ENCODE results near the gene RBMS3.
"Not testable (repeated sequence)": the region's sequence is repeated elsewhere in the genome, so short reads cannot be mapped to it uniquely, and the experiment has no call there.

The RBMS3 gene

DNA sequence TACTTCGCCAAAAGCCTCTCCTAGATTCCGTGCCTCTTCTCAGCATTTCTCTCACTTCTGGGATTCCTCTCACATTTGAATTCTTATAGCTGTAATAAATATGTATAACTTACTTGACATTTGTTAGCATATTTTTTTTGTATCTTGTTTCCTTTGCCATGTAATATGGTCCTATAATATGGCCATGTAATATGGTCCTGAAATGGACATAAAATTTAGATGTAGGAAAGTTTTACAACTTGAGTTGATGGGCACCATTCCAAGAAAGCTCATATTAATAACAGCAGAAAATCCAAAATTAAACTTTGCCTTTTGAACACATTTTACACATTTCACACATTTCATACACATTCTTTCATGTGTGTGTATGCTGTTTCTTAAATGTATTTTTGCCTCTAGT, 480.6 kb downstream of the RBMS3 start:
- in situ Hi-C loops (cut with MboI; ENCODE audit: low pct_unique_long_range_greater_than_20kb, low sequenced_read_pairs) = no loop called here
- no peak for DNase-seq

DNA sequence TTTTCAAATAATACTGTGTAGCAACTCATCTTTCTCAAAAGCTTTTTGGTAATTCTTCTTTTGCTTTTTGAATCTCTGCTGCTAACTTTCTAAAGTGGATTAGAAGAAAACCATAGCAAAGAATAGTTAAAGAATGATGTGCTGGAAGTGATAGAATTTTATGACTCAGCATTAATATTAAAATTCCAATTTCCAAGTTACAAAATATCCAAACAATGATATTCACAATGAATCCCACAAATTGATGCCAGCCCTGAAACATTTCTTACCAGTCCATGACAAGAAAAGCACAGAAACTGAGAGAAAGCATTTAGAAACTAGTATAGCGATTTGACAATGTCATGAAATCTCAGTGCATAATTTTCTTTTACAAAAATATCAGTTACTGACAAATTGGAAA, 482.2 kb downstream of the RBMS3 start:
- in situ Hi-C loops (cut with MboI; ENCODE audit: low pct_unique_long_range_greater_than_20kb, low sequenced_read_pairs) = no loop called here
- no peak for DNase-seq

DNA sequence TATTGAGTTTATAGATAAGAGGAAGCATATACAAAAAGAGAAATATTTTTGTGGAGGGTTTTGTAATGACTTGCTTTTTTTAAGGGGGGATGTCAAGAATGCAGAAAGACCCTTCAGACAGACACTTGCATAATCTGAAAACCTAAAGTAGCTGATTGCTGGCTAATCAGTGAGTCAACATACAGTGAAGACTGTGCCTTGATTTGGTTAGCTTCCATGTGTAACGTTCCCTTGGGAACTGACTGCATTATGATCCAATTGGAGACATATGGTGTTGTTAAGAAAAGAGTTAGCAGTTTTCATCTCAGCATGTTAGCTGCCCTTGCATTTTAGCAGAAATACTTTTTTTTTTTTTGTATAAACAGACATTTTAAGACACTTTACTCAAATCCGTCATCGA, 483.2 kb downstream of the RBMS3 start:
- in situ Hi-C loops (cut with MboI; ENCODE audit: low pct_unique_long_range_greater_than_20kb, low sequenced_read_pairs) = no loop called here
- DNase-seq = no peak

DNA sequence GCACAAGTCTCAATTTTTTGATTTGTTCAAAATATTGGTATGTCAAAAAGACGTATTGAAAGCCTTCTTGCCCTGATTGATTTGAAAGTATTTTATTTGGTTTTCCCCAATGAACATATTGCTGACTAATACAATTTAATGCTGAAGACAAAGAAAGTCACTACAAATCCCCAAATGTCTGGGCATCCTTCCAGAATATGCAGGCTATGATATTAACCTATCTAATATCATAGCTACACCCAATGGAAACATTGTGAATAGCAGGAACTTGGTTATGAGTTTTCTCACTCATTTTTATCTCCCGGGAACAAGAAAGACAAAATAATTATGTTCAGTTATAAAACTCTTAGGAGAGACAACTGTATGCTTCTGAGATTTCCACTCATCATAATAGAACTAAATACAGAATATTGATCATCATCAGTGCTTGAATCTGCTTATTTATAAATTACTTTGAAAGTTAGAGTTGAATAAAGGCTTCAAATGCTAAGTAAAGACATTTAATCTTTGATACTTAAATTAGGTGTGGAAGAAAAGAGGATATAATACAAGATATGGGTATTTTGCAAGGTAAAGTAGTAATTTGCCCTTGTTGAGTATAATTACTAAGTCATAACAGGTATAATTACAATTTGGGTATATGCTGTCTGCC, 483.9 kb downstream of the RBMS3 start:
- in situ Hi-C loops (cut with MboI; ENCODE audit: low pct_unique_long_range_greater_than_20kb, low sequenced_read_pairs) = no loop called here
- no peak for DNase-seq

DNA sequence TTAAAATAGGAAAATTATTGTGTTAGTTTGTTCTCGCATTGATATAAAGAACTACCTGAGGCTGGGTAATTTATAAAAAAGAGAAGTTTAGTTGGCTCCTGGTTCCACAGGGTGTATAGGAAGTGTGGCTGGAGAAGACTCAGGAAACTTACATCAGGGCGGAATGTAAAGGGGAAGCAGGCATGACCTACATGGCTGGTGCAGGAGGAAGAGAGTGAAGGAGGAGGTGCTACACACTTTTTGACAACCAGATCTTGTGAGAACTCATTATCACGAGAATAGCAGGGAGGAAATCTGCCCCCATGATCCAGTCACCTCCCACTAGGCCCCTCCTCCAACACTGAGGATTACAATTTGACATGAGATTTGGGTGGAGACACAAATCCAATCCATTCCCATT, 490.7 kb downstream of the RBMS3 start:
- DNase-seq = peak; percentile 12
- in situ Hi-C loops (cut with MboI; ENCODE audit: low pct_unique_long_range_greater_than_20kb, low sequenced_read_pairs) = no loop called here

DNA sequence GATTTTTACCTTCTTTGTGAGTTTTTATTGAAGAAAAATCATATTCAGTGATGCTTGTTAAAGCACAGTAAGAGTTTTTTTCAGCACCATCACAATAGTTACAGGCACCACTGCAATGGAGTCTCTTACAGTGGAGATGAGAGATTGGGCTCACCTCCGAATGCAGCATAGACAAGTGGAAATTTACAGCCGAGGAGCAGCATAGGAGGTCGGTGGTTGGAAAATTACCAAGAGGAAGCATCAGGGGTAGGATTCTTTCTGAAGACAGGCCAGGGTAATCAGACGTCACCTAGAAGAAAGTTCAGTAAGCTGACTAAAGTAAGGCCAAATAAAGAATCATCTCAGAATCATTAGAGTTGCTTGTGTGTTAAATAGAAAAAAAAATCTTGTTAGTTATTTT, 491.6 kb downstream of the RBMS3 start:
- no peak for DNase-seq
- in situ Hi-C loops (cut with MboI; ENCODE audit: low pct_unique_long_range_greater_than_20kb, low sequenced_read_pairs) = no loop called here

DNA sequence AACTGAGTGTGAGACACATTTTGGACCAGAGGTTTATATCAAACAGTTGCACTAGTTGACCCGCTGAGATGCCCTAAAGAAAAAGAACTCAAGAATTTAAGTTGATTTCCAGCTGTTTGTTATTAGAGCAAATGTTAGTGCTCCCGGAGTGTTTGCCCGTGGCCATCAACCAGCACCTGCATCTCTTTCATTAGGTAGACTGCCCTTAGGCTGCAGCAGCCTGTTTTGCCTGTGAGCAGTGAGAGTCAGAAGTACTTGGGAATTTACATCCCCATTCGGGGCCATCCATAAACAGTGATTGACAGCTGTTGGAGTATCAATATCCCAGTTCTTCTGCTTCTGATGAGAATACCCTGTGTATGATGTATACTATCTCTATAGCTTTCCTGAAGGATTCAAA, 492.6 kb downstream of the RBMS3 start:
- DNase-seq = no peak

DNA sequence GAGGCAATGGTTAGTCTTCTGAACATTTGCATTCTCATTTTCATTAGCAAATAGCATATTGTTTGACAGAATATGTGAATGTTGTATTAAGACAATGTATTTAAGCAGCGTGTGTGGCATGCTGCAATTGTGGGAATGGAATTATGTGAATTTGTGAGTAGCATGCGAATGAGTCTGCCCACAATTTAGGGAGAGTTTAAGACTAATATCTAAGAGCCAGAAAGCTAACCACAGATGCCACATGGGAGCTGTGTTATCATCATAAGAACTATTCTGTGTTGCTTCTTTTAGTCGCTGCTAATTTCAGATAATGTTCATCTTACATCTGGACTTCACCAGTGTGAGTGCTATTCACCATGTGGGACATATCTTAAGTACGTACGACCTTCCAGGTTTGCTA, 494.5 kb downstream of the RBMS3 start:
- in situ Hi-C loops (cut with MboI; ENCODE audit: low pct_unique_long_range_greater_than_20kb, low sequenced_read_pairs) = no loop called here
- DNase-seq = no peak

More for the DNA sequence above, 492.6 kb downstream of the RBMS3 start:
- in situ Hi-C loops (cut with MboI; ENCODE audit: low pct_unique_long_range_greater_than_20kb, low sequenced_read_pairs) = no loop called here

DNA sequence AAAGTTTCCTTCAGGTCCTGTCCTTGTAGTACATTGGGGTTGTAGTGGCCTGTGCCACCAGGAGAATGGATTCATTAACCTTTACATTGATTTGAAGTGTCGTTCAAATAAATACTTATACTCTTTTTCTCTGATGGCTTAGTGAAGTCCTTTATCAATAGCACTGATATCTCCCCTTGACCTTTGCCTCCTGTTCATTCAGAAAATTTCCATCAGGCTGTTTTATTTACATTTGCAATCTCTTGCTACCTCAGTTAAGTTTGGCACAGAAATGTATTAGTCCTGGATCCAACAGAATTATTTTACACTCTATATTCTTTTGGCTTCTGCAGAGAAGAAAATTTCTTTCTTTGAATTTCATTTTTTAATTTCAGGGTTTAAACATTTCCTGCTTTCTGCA, 497.0 kb downstream of the RBMS3 start:
- no peak for DNase-seq
- in situ Hi-C loops (cut with MboI; ENCODE audit: low pct_unique_long_range_greater_than_20kb, low sequenced_read_pairs) = no loop called here

DNA sequence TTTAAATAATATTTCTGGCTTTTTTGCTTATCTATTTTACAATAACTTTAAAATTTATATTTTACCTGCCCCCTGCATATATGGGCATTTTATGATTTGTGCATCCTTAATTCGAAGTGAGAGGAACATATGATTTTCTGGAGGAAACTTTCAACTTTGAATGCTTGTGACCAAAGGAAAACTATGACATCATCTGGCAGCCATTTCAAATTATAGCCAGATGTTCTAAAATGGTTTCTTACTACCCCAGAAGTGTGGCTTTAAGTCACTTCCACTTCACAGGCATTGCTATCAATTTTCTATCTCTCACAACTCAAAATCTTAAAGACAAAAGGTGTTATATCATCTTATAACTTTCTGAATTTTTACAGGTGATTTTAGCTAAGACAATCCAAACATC, 508.8 kb downstream of the RBMS3 start:
- in situ Hi-C loops (cut with MboI; ENCODE audit: low pct_unique_long_range_greater_than_20kb, low sequenced_read_pairs) = no loop called here

DNA sequence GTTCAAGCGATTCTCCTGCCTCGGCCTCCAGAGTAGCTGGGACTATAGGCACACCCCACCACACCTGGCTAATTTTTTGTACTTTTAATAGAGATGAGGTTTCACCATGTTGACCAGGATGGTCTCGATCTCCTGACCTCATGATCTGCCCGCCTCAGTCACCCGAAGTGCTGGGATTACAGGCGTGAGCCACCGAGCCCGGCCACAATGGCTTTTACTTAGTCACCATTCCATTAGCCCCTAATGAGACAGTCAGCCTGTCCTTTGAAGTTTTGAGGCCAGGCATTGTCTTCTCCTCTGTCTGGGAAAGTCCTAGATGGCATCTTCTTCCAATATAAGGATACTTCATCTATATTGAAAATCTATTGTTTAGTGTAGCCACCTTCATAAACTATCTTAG, 515.9 kb downstream of the RBMS3 start:
- no peak for DNase-seq
- in situ Hi-C loops (cut with MboI; ENCODE audit: low pct_unique_long_range_greater_than_20kb, low sequenced_read_pairs) = no loop called here

More for the DNA sequence above, 508.8 kb downstream of the RBMS3 start:
- no peak for DNase-seq

DNA sequence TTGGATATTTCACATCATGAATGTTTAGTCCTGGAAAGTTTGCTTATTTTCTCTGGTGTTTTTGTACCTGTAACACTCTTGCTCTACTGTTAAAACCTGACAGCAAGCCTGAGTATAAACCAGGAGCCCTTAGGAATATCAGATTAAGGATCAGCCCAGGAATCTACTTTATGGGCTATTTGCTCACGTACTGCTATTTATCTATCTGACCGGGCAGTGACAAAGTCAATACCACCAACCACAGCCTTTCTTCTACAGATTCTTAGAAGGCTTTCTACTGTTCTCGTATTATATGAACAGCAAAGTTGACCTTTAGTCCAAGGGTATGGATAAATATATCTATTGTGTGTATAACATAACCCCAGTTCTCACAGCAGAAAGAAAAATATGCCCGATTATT, 521.2 kb downstream of the RBMS3 start:
- no peak for DNase-seq
- in situ Hi-C loops (cut with MboI; ENCODE audit: low pct_unique_long_range_greater_than_20kb, low sequenced_read_pairs) = no loop called here

DNA sequence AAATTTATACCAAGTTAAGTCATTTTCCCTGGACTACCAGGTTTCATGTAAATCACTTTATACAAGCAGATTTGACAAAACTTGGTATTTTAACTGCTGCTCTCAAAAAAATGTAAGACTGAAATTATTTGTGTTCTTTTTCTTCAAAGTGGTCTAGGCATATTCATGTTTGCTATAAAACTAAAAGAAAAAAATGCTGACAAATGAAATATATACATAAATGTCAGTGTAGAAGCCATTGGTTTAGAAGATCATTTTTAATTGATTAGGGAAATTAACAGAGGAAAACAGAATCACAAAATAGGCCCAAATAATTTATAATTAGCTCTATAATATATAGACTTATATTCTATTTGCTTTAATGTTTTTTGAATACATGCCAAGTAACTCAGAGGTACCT, 523.2 kb downstream of the RBMS3 start:
- in situ Hi-C loops (cut with MboI; ENCODE audit: low pct_unique_long_range_greater_than_20kb, low sequenced_read_pairs) = no loop called here

DNA sequence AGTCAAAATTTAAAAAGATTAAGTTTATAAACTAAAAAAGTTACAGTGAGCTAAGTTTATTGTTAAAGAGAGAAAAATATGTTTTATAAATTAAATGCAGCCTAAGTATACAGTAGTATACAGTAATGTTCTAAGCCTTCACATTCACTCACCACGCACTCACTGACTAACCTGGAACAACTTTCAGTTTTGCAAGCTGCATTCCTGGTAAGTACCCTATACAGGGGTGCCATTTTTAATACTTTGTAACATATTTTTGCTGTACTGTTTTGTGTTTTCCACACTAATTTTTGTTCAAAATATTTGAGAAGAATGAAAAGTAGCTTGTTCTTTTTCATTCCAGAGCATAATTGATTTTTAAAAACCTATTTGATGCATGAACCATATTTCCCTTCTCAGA, 524.9 kb downstream of the RBMS3 start:
- in situ Hi-C loops (cut with MboI; ENCODE audit: low pct_unique_long_range_greater_than_20kb, low sequenced_read_pairs) = no loop called here
- DNase-seq = no peak

More for the DNA sequence above, 523.2 kb downstream of the RBMS3 start:
- DNase-seq = no peak

DNA sequence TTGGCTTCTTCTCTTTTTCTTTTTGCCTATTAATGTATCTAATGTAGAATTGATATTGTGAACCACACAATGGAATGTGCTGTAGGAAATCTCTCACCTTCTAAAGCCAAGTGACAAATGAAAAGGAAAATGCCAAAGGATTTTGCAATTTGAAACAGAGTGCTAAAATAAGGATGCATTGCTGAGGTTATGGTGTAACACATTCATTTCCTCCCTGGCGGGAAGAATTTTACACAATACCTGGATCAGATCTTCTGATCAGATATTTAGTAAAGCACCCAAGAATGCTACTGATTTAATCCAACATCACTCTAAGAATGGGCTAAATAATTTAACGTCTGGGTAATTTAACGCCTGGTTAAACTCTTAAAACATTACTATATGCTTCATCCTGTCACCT, 527.5 kb downstream of the RBMS3 start:
- in situ Hi-C loops (cut with MboI; ENCODE audit: low pct_unique_long_range_greater_than_20kb, low sequenced_read_pairs); DNase-seq: not testable (repeated sequence)

DNA sequence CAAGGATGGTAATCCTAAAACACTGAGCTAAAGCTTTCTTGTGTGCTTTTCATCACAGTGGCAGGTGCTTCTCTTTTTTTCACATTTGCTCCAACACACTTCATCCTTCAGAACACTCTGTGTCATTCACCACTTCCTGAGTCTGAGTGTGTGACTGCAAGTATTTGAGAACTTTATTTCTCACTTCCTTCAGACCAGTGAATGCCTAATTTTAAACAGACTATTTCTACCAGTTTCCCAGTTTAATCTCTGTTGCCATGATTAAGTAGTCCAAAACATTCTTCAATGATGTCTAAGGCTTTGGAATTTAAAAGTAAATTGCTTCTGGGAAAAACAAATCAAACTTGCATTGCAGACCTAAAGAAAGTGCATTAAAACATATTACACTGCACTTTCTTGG, 541.2 kb downstream of the RBMS3 start:
- in situ Hi-C loops (cut with MboI; ENCODE audit: low pct_unique_long_range_greater_than_20kb, low sequenced_read_pairs) = no loop called here
- DNase-seq = no peak

DNA sequence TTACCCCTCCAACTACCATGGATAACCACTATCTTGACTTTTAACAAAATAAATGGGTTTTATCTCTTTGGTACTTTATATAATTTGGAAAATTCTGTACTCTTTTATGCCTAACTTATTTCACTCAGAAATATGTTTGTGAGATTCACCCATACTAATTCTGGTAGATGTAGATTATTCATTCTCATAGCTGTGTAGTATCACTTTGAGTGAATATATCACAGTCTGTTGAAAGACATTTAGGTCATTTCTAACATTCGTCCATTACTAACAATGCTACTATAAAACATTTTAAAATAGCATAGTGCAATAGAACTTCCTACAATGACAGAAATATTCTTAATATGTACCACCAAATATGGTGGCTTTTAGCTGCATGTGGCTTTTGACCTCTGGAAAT, 542.4 kb downstream of the RBMS3 start:
- DNase-seq = no peak
- in situ Hi-C loops (cut with MboI; ENCODE audit: low pct_unique_long_range_greater_than_20kb, low sequenced_read_pairs) = no loop called here

DNA sequence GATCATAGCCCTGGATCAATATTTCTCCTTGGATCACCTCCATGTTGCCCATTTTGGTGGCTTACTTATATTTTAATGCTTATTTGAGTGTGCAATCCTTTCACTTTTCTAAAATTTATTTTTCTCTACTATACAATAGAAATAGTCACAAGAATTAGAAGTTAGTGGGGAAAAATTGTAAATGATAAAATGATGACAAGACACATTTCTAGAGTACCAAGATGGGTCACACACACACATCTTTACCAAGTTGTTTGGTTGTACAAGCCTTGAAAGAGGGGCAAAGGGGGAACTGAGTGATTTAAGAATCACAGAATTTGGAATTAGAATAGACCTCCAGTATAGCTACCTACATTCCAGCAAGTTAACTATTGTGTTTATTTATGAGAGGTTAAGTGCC, 545.8 kb downstream of the RBMS3 start:
- DNase-seq = no peak
- in situ Hi-C loops (cut with MboI; ENCODE audit: low pct_unique_long_range_greater_than_20kb, low sequenced_read_pairs) = no loop called here

DNA sequence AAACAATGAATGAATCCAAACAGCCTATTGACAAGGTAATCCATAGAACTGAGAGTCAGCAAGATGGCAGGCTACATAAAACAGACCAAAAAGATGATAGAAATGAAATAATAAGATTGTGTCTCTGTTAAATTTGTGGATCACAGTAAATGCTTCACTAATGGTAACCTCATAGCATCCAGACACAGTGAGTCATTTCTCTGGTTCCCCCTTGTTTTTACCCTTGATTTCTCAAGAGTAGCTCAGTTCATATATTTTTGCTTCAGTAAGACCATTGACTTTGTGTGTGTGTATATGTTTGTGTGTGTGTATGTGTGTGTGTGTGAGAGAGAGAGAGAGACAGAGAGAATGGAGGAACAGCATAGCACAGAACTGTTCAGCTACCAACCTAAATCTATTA, 546.9 kb downstream of the RBMS3 start:
- DNase-seq = no peak
- in situ Hi-C loops (cut with MboI; ENCODE audit: low pct_unique_long_range_greater_than_20kb, low sequenced_read_pairs) = no loop called here

DNA sequence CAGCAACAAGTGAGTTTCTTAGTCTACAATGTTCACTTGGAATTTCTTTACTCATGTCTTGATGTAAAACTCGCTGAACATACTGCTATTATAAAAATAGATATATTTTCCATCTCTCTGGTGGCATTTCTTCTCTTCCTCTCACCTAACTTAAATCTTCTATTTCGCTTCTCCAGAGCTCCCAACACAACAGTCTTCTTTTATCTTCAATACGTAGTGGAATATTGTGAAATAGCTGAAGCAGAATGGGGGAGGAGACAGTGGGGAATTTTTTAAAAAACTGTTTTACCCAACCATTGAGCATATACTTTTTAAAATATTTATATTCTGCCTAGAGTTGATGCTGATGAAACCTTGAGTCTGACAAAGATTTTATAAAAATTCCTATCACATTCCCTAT, 548.5 kb downstream of the RBMS3 start:
- in situ Hi-C loops (cut with MboI; ENCODE audit: low pct_unique_long_range_greater_than_20kb, low sequenced_read_pairs) = no loop called here
- DNase-seq = no peak

DNA sequence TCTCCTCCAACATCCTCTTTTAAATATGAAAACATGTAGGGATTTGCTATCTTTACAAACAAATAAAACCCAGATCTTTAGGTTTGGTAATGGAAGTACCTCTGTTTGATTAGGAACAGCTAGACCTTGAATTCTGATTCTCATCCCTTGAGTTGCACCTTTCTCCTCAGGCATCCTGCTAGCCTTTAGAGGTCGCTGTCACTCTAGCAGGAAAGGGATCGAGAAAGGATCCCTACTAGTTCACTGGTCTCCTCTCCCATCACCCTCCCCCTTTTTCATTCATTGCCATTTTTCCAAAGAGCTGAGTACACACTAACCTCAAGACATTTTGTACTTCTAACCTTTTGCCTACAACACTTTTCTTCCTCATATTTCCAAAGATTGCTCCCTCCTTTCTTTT, 569.8 kb downstream of the RBMS3 start:
- no peak for DNase-seq
- in situ Hi-C loops (cut with MboI; ENCODE audit: low pct_unique_long_range_greater_than_20kb, low sequenced_read_pairs) = no loop called here

DNA sequence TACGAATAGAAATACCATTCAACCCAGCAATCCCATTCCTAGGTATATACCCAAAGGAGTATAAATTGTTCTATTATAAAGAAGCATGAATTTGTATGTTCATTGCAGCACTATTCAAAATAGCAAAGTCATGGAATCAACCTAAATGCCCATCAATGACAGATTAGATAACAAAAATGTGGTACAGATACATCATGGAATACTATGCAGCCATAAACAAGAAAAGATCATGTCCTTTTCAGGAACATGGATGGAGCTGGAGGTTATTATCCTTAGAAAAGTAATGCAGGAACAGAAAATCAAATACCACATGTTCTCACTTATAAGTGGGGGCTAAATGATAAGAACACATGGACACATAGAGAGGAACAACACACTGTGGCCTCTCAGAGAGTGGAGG, 571.9 kb downstream of the RBMS3 start:
- no peak for DNase-seq
- in situ Hi-C loops (cut with MboI; ENCODE audit: low pct_unique_long_range_greater_than_20kb, low sequenced_read_pairs) = no loop called here

All from KBM-7 (cell line).